ENCODE results near the gene NEK9.

Gene NEK9

GRCh38 chr14:75120541-75121291 is 6.1 kb downstream of the NEK9 start:
- TF ChIP-seq ARNTL (CRISPR knock-in tag; IDR thresholded peaks at IDR 0.05; ENCODE audit: borderline replicate concordance, low read depth): no peak
- TF ChIP-seq ISL1 (CRISPR knock-in tag; IDR thresholded peaks at IDR 0.05): no peak
- TF ChIP-seq PPARA (CRISPR knock-in tag; IDR thresholded peaks at IDR 0.05; ENCODE audit: borderline replicate concordance): no peak
- no peak for TF ChIP-seq ZNF565 (CRISPR knock-in tag; conservative IDR thresholded peaks at IDR 0.05; ENCODE audit: low read depth)
- TF ChIP-seq ZNF8 (CRISPR knock-in tag; IDR thresholded peaks at IDR 0.05): no peak
- TF ChIP-seq ZNF70 (CRISPR knock-in tag; IDR thresholded peaks at IDR 0.05): no peak
- no peak for TF ChIP-seq OSR1 (CRISPR knock-in tag; IDR thresholded peaks at IDR 0.05)
- TF ChIP-seq ZC3H10 (CRISPR knock-in tag; IDR thresholded peaks at IDR 0.05): no peak
- TF ChIP-seq, protein P1, sequence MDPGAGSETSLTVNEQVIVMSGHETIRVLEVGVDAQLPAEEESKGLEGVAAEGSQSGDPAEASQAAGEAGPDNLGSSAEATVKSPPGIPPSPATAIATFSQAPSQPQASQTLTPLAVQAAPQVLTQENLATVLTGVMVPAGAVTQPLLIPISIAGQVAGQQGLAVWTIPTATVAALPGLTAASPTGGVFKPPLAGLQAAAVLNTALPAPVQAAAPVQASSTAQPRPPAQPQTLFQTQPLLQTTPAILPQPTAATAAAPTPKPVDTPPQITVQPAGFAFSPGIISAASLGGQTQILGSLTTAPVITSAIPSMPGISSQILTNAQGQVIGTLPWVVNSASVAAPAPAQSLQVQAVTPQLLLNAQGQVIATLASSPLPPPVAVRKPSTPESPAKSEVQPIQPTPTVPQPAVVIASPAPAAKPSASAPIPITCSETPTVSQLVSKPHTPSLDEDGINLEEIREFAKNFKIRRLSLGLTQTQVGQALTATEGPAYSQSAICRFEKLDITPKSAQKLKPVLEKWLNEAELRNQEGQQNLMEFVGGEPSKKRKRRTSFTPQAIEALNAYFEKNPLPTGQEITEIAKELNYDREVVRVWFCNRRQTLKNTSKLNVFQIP (CRISPR knock-in tag; IDR thresholded peaks at IDR 0.05; ENCODE audit: borderline replicate concordance, low read depth): no peak
- no peak for TF ChIP-seq RARB (CRISPR knock-in tag; IDR thresholded peaks at IDR 0.05)
- TF ChIP-seq ZFP3 (CRISPR knock-in tag; IDR thresholded peaks at IDR 0.05): no peak
- TF ChIP-seq TCF4 (CRISPR knock-in tag; IDR thresholded peaks at IDR 0.05; ENCODE audit: borderline replicate concordance): no peak
- TF ChIP-seq PATZ1 (CRISPR knock-in tag; IDR thresholded peaks at IDR 0.05; ENCODE audit: borderline replicate concordance): no peak
- no peak for TF ChIP-seq BACH2 (CRISPR knock-in tag; IDR thresholded peaks at IDR 0.05; ENCODE audit: borderline replicate concordance)
- TF ChIP-seq CSRNP3 (CRISPR knock-in tag; IDR thresholded peaks at IDR 0.05): no peak
- TF ChIP-seq GLIS3 (CRISPR knock-in tag; IDR thresholded peaks at IDR 0.05): no peak
- no peak for TF ChIP-seq ZFP30 (CRISPR knock-in tag; IDR thresholded peaks at IDR 0.05)
- TF ChIP-seq ESRRG (CRISPR knock-in tag; IDR thresholded peaks at IDR 0.05): no peak
- TF ChIP-seq, protein P2, sequence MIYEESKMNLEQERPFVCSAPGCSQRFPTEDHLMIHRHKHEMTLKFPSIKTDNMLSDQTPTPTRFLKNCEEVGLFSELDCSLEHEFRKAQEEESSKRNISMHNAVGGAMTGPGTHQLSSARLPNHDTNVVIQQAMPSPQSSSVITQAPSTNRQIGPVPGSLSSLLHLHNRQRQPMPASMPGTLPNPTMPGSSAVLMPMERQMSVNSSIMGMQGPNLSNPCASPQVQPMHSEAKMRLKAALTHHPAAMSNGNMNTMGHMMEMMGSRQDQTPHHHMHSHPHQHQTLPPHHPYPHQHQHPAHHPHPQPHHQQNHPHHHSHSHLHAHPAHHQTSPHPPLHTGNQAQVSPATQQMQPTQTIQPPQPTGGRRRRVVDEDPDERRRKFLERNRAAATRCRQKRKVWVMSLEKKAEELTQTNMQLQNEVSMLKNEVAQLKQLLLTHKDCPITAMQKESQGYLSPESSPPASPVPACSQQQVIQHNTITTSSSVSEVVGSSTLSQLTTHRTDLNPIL (CRISPR knock-in tag; IDR thresholded peaks at IDR 0.05; ENCODE audit: low read depth): no peak
- TF ChIP-seq CSDC2 (CRISPR knock-in tag; IDR thresholded peaks at IDR 0.05): no peak
- ATAC-seq: no peak

GRCh38 chr14:75119056-75119455 is 7.8 kb downstream of the NEK9 start:
- TF ChIP-seq, protein P1 (CRISPR knock-in tag; IDR thresholded peaks at IDR 0.05; ENCODE audit: borderline replicate concordance, low read depth): no peak
- TF ChIP-seq ESRRG (CRISPR knock-in tag; IDR thresholded peaks at IDR 0.05): no peak
- no peak for ATAC-seq

DNA sequence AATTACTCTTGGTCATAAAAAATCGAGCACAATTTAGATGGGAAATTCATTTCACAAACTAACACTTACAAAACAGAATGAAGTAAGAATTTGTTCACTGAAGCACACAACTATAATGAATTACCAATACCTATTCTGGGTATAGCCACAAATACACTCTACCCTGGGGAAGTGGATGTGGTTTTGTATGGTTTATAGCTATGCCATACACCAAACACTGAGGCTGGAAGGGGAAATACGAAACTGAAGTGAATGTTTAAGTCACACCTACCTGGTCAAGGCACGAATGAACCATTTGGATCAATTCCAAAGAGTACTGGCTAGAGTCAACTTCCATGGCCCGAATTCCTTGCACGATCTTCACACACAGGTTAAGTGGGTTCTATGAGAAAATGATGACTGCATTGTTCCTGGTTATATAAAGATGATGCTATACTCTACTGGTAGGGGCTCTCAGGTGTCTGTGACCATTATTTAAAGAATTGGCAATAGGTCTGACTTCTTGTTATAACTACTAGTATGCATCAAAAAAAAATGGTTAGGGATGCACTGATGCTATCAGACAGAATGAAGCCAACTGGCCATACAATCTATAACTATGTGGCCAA is 12.8 kb downstream of the NEK9 start:
- no peak for ATAC-seq
- TF ChIP-seq BACH2 (CRISPR knock-in tag; IDR thresholded peaks at IDR 0.05; ENCODE audit: borderline replicate concordance): no peak
- no peak for TF ChIP-seq ZFP30 (CRISPR knock-in tag; IDR thresholded peaks at IDR 0.05)
- no peak for TF ChIP-seq OSR1 (CRISPR knock-in tag; IDR thresholded peaks at IDR 0.05)
- TF ChIP-seq TSHZ2 (CRISPR knock-in tag; IDR thresholded peaks at IDR 0.05): no peak
- TF ChIP-seq ESRRG (CRISPR knock-in tag; IDR thresholded peaks at IDR 0.05): no peak
- TF ChIP-seq SNAI2 (CRISPR knock-in tag; IDR thresholded peaks at IDR 0.05): no peak
- no peak for TF ChIP-seq PPARA (CRISPR knock-in tag; IDR thresholded peaks at IDR 0.05; ENCODE audit: borderline replicate concordance)
- no peak for TF ChIP-seq CSRNP3 (CRISPR knock-in tag; IDR thresholded peaks at IDR 0.05)
- TF ChIP-seq, protein P2 (CRISPR knock-in tag; IDR thresholded peaks at IDR 0.05; ENCODE audit: low read depth): no peak
- TF ChIP-seq TCF4 (CRISPR knock-in tag; IDR thresholded peaks at IDR 0.05; ENCODE audit: borderline replicate concordance): no peak
- TF ChIP-seq RARB (CRISPR knock-in tag; IDR thresholded peaks at IDR 0.05): no peak

All from SK-N-SH treated with all-trans-retinoic acid at 6 μM for 48 hours (cell line).